GM04504 (cell line): ENCODE results near the gene PLXDC1.
"Not testable (repeated sequence)": the region's sequence is repeated elsewhere in the genome, so short reads cannot be mapped to it uniquely, and the experiment has no call there.

Source experiments
- DNase-seq: peaks from one replicate; pipeline ENCODE4 v3.0.0-alpha.2; 2012; ENCODE audit warnings: low read depth

PLXDC1 gene

DNA sequence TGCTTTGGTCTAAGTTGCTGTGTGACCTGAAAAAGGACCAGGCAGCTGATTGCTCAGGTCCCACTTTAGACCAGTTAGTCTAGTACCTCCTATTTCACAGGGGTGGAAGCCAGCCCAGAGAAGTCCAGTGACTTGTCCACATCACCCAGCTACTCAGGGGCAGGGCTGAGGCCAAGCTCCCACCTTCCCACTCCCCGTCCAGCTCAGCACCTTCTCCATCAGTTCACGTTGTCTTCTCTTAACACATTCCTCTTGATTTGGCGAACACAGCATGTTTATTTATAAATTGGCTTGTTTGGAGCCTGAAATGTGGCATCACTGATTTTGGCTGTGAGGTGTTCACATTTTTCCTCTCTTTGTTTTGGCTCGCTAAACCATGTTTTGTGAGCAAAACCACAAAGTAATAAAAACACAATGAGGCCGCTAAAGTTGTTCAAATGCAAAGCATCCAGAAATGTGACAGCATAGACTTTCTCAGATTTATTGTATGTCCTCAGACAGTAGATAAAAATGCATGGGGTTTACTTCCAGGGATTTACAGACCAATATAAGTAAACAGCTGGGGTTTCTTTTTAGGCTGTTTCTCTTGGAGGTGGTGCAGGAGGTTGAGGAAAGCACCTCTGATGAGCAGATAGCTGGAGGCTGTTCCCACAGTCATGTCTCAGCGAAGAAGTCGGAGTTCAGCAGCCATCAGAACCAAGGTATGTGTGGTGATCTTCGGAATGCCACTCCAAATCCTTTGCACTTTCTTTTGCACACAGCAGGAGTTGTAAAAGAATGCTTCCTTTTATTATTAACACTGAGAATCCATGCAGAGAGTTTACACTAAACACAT lies 88.4 kb downstream of the PLXDC1 start:
- DNase-seq = no peak

- no peak for DNase-seq
These were observed 92.9 kb downstream of the PLXDC1 start for GRCh38 chr17:39058524-39058923.

- no peak for DNase-seq
These were observed 93.7 kb downstream of the PLXDC1 start for GRCh38 chr17:39057701-39058206.

DNA sequence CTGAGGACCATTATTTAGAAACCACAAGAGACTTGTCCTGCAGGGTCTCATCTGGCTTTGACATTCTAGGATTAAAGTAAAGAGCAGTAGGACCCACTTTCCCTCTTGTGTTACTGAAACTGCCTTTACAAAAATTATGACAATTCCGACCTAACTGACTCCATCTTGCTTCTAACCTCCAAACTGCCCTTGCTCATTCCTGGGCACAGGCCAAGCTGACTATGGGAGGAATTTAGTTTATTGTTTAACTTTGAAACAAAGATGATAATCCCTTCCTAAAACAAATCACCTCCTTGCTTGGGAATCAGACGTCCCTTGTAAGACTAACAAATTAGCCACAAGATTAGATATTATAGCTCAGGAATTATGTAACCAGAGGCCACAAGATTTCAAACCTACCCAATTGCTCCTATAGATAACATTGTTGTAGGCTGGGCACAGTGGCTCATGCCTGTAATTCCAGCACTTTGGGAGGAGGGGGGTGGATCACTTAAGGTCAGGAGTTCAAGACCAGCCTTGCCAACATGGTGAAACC lies 97.3 kb downstream of the PLXDC1 start:
- no peak for DNase-seq

DNA sequence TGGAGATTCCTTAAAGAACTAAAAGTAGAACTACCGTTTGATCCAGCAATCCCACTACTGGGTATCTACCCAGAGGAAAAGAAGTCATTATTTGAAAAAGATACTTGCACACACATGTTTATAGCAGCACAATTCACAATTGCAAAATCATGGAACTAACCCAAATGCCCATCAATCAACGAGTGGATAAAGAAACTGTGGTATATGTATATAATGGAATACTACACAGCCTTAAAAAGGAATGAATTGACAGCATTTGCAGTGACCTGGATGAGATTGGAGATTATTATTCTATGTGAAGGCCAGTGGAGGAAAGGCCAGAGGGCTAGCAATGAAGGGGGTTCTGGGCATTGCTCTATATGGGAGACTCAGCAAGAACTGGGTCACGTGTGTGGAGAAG lies 99.0 kb downstream of the PLXDC1 start:
- not testable (repeated sequence) for DNase-seq

GRCh38 chr17:39051001-39051585 lies 100.3 kb downstream of the PLXDC1 start:
- DNase-seq = no peak

- no peak for DNase-seq
These were observed 105.3 kb downstream of the PLXDC1 start for GRCh38 chr17:39045948-39046679.

- no peak for DNase-seq
These were observed 115.4 kb downstream of the PLXDC1 start for GRCh38 chr17:39036009-39036408.

DNA sequence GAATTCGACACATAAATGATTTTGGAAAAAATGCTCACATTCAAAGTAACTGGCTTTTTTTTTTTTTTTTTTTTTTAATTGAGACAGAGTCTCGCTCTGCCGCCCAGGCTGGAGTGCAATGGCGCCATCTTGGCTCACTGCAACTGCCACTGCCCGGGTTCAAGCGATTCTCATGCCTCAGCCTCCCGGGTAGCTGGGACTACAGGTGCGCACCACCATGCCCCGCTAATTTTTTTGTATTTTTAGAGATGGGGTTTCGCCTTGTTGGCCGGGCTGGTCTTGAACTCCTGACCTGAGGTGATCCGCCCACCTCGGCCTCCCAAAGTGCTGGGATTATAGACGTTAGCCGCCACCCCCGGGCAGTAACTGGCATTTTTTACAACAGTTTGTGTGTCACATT lies 115.9 kb downstream of the PLXDC1 start:
- DNase-seq = not testable (repeated sequence)

- DNase-seq = no peak
These were observed 122.7 kb downstream of the PLXDC1 start for GRCh38 chr17:39028690-39029089.

DNA sequence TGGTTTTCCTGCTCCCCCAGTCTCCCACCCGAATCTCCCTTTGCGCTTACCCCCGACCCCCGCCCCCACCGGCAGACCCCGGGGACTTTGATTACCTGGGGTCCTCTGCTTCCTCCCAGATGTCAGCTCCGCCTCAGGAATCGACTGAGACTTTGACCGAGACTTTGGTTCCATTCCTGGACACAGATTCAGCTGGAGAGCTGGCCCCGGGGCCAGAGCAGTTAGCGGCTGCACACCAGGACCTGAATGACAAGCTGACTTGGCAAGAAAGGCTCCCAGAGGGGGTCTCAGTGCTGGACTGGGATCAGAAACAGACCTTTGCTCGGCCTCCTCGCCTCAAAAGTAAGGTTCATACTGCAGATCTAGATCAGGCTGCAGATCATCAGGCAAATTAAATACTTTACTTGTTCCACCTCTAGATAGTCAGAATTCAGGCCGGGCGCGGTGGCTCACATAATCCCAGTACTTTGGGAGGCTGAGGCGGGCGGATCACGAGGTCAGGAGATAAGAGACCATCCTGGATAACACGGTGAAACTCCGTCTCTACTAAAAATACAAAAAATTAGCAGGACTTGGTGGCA lies 123.9 kb downstream of the PLXDC1 start:
- DNase-seq = no peak

DNA sequence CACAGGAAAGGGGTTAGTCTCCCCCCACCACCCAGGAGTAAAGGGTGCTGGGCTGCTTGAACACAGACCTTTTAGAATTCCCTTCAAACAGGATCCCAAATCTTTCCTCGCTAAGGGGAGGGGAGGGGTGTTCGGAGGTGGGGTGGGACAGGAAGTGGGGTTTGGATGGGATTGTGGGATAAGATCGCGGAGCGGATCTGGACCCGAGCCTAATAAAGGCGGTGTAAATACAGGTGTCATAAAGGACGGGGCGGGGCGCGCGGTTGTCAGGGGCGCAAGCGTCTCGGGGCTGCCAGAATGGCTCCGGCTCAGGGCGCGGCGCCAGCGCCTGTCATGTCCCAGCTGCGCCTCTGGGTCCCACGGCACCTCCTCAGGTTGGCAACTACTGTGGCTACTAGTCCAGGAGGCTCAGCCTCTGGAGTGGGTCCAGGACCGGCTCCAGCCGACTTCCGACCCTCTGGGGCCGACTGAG lies 124.4 kb downstream of the PLXDC1 start:
- DNase-seq = no peak

GRCh38 chr17:39026346-39026745 lies 125.1 kb downstream of the PLXDC1 start:
- DNase-seq = not testable (repeated sequence)

- no peak for DNase-seq
These were observed 128.5 kb downstream of the PLXDC1 start for GRCh38 chr17:39022924-39023323.

DNA sequence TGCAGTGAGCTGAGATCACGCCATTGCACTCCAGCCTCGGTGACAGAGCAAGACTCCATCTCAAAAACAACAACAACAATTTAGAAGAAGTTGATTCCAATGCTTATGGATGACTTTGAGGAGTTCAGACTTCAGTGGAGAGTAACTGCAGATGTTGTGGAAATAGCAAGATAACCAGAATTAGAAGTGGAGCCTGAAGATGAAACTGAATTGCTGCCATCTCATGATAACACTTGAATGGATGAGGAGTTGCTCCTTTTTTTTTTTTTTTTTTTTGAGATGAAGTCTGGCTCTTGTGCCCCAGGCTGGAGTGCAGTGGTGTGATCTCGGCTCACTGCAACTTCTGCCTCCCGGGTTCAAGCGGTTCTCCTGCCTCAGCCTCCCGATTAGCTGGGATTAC lies 131.4 kb downstream of the PLXDC1 start:
- not testable (repeated sequence) for DNase-seq

DNA sequence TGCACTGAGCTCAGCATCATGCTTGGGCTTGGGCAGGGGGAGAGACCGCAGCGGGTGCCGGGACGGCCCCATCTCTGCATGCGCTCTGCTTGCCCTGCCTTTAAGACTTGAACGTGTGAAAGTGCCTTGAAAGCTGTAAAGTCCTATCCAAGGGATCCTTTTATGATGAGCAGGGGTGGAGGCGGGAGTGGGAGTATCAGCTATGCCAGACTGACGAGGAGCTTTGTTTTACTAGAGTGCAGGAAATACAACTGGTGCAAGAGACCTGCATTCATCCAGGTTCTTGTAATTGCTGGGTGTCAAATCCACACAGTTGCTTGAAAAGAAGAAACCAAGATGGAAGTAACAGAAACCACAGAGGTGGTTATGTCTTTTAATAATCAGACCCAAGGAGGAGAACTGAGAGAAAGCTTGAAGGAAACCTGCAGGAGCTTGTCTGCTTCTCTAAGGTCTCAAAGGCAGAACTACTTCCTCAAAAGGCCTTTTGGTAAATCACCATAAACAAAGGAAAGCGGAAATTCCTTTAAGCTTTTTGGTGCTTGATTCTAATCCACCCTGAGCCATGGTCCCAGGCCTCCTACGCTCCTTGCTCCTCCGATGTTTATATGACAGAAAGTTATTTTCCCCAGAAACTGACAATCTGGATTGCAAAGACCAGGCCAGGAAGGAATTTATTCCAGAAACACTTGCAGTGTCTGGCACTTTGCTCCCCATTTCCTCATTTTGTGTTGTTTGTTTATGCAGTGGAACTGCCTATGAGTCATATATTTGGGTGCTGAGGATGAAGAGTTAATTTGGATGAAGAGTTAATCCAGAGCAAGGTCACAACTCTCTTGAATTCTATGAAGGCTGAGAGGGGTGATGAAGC lies 132.9 kb downstream of the PLXDC1 start:
- DNase-seq = no peak

DNA sequence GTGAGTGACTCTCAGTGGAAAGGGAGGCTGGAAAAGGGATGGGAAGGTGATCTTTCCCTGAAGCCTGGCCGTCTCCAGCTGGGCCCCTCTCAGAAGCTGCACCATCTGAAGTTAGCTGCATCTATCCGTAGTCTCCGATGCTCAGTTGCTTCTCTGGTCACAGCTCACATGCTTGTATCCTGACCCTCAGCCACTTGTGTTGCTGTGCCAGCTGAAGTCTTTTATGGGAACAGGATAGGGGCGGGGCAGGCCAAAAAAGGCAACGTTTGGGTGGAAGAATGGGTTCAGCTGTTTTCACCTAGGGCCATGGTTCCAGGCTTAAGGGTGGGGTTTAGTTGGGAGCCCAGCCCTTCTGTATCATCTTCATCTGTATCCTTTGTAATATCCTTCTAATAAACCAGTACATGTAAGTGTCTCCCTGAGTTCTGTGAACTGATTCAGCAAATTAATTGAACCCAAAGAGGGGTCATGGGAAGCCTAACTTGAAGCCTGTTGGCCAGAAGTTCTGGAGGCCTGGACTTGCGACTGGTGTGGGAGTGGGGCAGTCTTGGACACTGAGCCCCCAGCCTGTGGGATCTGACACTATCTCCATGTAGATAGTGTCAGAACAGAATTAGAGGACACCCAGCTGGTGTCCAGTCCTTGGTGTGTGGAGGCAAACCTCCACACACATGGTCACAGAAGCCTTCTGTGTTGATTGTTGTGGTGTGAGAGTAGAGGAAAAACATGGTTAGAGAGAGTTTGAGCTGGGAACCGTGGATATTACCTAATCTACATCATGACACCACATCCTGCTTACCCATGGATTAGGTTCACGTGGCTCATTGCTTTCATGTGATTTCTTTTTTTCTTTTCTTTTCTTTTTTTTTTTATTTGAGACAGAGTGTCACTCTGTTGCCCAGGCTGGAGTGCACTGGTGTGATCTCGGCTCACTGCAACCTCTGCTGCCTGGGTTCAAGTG lies 135.0 kb downstream of the PLXDC1 start:
- DNase-seq = no peak

GRCh38 chr17:39015546-39015935 lies 135.9 kb downstream of the PLXDC1 start:
- no peak for DNase-seq

- DNase-seq = no peak
These were observed 136.5 kb downstream of the PLXDC1 start for GRCh38 chr17:39014795-39015545.
